ENCODE data around the gene SLC4A5.
A peak's percentile ranks its signal among the peaks of the same experiment; 100 is the strongest.
"Not testable (repeated sequence)": the region's sequence is repeated elsewhere in the genome, so short reads cannot be mapped to it uniquely, and the experiment has no call there.

SLC4A5 gene

GRCh38 chr2:74261204-74261864 lies 81.9 kb downstream of the SLC4A5 start:
- DNase-seq = peak; percentile 57

DNA sequence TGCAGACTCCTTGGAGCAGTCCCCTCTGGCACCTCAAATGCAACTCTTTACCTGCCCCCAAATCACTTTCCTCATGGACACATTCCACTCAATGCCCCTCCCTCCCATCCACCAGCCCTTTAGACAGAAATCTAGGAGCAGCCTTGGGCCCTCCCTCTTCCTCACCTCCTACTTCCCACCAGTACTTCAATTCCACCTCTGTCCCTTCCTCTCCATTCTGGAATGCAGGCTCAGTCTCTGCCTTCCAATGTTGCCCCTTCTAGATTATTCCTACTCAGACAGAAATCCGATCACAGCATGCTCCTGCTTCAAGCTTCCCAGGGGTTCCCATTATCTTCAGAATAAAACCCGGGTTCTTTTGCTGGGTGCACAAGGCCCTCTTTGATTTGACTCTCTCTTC lies 82.7 kb downstream of the SLC4A5 start:
- DNase-seq = no peak

DNA sequence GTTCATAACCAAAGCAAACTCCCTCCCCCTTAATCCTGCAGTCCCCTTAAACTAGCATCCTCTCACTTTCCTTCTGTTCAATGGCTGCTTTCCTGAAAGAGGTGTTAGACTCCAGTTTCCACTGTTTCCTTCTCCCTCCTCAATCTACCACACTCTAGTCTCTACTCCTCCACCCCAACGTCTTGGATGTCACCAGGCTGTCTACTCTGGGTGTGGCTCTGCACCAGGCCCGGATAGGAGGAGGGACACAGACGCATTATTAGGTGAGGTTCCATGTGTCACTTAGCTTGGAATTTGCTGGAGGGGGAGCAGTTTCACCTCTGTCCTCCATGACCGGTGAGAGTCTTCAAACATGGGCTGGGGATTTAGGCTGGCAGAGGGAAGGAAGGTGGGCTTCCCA lies 83.5 kb downstream of the SLC4A5 start:
- DNase-seq = no peak

DNA sequence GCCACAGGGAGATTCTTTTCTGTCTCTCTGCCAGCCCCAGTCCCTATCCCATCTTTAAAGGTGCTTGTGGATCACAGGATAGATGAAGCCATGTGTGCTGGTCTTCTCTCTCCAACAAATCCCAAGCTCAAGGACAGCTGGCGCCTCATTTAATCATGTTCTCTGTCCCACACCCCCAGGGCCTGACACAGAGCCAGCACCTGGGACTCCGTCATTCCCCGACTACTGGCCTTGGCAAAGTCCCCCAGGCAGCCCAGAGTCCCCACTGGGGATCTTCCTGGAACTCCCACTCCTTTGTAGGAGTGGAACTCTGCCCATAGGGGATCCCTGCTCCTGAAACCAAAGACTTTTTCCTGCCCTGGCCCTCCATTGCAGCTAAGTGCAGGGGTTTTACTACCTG lies 84.0 kb downstream of the SLC4A5 start:
- no peak for DNase-seq

DNA sequence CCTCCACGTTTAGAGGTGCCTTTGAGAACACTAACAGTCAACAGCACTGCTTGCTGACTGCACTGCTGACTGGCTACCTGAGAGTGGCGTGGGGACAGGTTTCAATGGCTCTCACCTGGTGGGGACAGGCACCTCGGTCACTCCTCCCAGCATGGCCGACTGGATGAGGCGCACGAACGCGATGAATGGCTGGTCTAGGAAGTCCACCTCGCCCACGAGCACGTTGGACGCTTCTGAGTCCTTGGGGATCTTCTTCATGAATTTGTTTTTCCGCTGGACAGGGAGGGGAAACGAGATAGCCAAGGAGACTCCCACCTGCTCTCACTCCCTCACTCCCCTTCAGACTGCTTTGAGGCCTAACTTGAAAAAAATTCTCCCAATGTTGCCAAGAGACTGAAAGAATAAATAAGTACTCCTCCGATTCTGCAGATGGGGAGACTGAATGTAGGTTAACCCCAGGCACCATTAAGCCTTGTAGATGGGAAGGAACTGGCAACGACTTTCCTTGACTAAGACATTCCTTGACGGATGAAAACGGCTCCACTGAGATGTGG lies 87.5 kb downstream of the SLC4A5 start:
- no peak for DNase-seq

DNA sequence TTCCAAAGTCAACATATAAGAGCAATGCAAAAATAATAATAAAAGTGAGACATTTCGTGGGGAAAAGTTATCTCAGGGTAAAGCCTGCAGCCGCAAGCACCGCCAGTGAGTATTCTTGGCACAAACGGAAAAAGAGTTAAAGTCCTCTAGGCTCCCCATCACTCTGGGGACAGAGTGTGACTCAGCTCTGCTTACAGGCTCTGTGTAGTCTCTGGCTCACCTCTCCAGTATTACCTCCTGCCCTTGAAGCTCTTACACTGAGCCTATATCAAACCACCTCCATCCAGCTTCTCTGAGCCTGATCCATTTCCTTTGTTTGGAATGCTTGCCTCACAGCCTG lies 89.3 kb downstream of the SLC4A5 start:
- DNase-seq = no peak

DNA sequence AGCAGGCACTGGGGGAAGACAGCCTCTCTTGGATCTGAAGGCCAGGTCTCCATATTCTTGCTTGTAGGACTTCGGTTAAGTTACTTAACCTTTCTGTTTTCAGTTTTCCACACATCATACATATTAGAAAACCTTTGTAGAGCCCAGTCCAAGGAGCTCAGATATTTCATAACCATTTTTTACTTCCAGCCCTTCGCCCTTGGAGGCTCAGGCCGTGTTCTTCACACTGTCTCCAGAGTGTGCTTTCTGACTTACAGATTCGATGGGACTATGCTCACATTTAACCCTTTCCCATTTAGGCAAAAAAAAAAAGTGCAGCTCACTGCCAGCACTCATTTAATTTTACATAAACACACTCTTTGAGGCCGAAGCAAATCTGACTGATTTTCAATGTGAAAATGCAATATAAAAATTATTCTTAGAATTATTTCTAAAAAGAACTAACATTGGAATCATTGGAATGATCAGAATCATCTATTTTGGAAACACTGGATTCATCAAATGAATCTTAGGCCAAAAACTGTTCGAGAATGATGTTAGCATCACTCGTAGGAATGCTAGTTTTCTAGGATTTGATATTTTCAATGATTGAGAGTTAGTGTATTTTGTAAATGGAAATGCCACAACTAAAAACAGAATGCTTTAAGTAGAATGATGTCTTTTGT lies 89.8 kb downstream of the SLC4A5 start:
- no peak for DNase-seq

DNA sequence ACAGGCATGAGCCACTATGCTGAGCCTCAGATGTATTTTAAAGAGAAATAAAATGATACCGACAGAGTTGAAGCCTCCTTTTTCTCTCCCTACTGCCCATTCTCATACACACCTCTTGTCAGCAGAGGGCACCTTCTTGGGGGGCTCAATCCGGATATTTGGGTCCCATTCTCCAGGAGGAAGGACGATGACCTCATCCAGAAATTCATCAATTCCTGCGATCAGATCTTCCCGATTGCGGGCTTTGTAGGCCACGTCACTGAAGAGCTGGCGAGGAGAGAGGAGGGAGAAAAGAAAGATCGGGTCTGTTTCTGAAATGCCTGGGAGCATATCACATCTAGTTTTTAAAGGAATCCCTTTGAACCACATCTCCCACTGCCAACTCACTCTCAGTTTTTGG lies 90.4 kb downstream of the SLC4A5 start:
- no peak for DNase-seq

- DNase-seq = no peak
Measured at GRCh38 chr2:74252036-74252435, 91.2 kb downstream of the SLC4A5 start.

DNA sequence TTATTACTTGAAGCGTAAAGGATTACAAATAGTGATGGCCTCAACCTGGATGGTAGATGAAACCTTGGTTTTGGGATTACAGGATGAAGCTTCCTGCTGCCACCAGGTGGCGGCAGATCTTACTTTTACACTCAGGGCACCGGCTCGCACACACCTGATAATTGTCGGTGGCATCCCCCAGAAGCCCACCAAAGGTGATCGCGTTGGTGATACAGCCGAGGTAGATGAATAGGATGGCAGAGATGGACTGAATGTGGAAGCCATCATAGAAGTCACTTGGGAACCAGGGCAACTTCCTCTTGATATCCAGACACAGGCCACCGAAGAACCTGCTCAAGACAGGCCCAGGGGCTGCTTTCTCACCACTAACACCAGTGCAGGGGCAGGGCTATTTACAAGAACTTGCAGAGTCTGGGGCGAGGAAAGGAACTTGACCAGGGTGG lies 93.0 kb downstream of the SLC4A5 start:
- peak; percentile 63 for DNase-seq

- no peak for DNase-seq
Measured at GRCh38 chr2:74249406-74250122, 93.7 kb downstream of the SLC4A5 start.

DNA sequence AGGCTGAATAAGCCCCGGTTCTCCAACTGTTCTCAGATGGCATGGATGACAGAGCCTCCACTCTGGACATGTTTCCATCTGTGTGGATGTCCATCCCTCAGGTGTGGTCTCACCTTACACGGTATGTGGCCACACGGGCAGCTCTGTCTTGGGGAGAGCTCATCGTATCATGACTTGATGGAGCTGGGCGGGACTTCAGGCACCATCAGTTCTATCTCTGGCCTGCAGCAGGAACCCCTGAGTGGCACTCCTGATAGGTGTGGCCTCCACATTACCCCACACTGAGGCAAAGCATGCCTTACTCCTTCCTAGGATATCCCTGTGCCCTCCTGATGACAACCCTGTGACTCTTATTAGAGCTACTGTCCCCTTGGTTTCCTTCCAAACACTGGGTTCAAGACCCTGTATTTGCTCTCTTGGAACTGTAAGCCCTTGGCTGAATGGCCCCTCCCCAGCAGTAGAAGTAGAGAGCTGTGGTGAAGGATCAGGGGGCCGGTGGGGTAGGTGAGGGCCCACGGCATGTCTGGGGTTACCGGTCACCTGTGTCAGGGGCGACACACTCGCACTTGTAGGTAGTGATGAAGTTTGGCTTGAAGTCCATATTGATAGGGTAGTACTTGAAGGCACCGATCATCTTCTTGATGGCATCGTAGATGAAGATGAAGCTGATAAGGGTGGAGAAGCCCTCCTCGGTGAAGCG lies 96.6 kb downstream of the SLC4A5 start:
- no peak for DNase-seq

DNA sequence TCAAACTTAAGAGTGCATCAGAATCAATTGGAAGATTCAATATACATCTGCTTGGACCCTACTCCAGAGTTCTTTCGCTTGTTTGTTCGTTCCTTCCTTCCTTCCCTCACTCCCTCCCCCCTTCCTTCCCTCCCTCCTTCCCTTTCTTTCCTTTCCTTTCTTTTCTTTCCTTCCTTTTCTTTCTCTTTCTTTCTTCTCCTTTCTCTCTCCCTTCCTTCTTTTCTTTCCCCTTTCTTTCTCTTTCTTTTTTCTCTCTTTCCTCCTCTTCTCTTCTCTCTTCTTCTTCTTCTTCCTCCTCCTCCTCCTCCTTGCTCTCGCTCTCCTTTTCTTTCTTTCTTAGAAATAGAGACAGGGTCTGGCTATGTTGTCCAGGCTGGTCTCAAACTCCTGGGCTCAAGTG lies 98.9 kb downstream of the SLC4A5 start:
- no peak for DNase-seq

- DNase-seq = no peak
Measured at GRCh38 chr2:74242354-74243071, 100.7 kb downstream of the SLC4A5 start.

- no peak for DNase-seq
Measured at GRCh38 chr2:74239346-74239745, 103.9 kb downstream of the SLC4A5 start.

- DNase-seq = no peak
Measured at GRCh38 chr2:74238879-74239278, 104.3 kb downstream of the SLC4A5 start.

DNA sequence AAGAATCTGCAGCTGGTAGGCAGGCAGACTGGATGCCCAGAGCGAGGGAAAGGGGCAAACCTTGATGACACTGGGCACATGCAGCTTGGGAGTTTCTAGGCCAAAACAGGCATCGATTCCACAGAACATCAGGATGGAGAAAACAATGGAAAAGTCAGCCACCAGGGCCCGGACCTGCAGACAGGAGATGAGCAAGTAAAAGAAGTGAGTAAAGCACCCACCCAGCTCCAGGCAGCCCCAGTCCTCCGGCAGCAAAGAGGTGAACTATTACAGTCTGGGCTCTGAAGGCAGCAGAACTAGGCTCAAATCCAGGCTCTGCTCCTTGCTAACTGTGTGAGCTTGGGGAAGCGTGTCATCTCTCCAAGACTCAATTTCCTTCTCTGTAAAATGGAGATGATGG lies 108.2 kb downstream of the SLC4A5 start:
- DNase-seq = no peak

GRCh38 chr2:74233648-74234047 lies 109.6 kb downstream of the SLC4A5 start:
- no peak for DNase-seq

- DNase-seq = no peak
Measured at GRCh38 chr2:74232426-74232825, 110.8 kb downstream of the SLC4A5 start.

DNA sequence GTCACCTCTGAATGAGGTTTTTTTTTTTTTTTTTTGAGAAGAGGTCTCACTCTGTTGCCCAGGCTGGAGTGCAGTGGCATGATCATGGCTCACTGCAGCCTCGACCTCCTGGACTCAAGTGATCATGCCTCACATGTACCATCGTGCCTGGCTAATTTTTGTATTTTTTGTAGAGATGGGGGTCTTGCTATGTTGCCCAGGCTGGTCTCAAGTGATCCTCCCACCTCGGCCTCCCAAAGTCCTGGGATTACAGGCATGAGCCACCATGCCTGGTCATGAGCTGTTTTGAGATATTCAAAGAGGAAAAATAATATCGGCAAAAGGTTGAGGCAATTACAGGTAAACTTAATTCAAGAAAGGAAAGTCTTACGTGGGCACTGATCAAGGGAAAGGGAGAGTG lies 113.4 kb downstream of the SLC4A5 start:
- DNase-seq = not testable (repeated sequence)

GRCh38 chr2:74228772-74229171 lies 114.4 kb downstream of the SLC4A5 start:
- DNase-seq = no peak

GRCh38 chr2:74227646-74228045 lies 115.6 kb downstream of the SLC4A5 start:
- DNase-seq = no peak

Data from 8988T (cell line).